BJ (cell line): ENCODE measurements around the gene PRKD1. TPM values are rescaled to one million over a fixed set of nuclear protein-coding genes. Genes with fewer than 3 reads are reported as not detected.
A peak's percentile ranks its signal among the peaks of the same experiment; 100 is the strongest.

ENCODE experiments used
- CTCF ChIA-PET: fragments of 350-600 bp; formaldehyde crosslinking; extraction: SDS; loops from one replicate; lab custom pipeline; 2021; ENCODE audit warnings: antibody characterized with exemption, inconsistent platforms; lab: Yijun Ruan, JAX
- POLR2A ChIA-PET: fragments of 300-600 bp; sonication (Branson Sonifier 250); formaldehyde crosslinking; extraction: SDS; loops from one replicate; lab custom pipeline; 2021; ENCODE audit warnings: antibody characterized with exemption; lab: Charles Lee
- DNase-seq: peaks from one replicate; pipeline ENCODE4 v3.0.0-alpha.2; 2011; ENCODE audit warnings: low read depth
- H3K27me3 ChIP-seq: 2 replicates; pipeline ENCODE4 v1.6.0; 2011; ENCODE audit warnings: low read length; ENCODE audit not compliant: control insufficient read depth, insufficient read depth
- H3K36me3 ChIP-seq: 2 replicates; pipeline ENCODE4 v1.5.1; 2011; ENCODE audit warnings: low read length; ENCODE audit not compliant: control insufficient read depth, insufficient read depth
- H3K4me3 ChIP-seq: 2 replicates; pipeline ENCODE4 v1.5.1; 2011; ENCODE audit warnings: low read depth, mild to moderate bottlenecking, control low read depth, low read length
- polyA plus RNA-seq: library from polyadenylated mRNA; depleted of rRNA; stranded (reverse); fragments of >200 nt; gene quantifications from 2 replicates; pipeline ENCODE4 v1.2.3, GENCODE V29; 2011
- TF ChIP-seq, protein P1 (sequence below): IDR thresholded peaks from 2 replicates; pipeline ENCODE4 v1.5.1; 2011; ENCODE audit warnings: low read depth, mild to moderate bottlenecking, control low read depth, inconsistent platforms, low read length, moderate library complexity; ENCODE audit not compliant: insufficient read depth

PRKD1 gene
- polyA plus RNA-seq, 1 experiment = 19.8 TPM

GRCh38 chr14:29926701-29927375, 809 bp downstream of the PRKD1 start:
- TF ChIP-seq, protein P1, sequence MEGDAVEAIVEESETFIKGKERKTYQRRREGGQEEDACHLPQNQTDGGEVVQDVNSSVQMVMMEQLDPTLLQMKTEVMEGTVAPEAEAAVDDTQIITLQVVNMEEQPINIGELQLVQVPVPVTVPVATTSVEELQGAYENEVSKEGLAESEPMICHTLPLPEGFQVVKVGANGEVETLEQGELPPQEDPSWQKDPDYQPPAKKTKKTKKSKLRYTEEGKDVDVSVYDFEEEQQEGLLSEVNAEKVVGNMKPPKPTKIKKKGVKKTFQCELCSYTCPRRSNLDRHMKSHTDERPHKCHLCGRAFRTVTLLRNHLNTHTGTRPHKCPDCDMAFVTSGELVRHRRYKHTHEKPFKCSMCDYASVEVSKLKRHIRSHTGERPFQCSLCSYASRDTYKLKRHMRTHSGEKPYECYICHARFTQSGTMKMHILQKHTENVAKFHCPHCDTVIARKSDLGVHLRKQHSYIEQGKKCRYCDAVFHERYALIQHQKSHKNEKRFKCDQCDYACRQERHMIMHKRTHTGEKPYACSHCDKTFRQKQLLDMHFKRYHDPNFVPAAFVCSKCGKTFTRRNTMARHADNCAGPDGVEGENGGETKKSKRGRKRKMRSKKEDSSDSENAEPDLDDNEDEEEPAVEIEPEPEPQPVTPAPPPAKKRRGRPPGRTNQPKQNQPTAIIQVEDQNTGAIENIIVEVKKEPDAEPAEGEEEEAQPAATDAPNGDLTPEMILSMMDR = 0 out of 2 replicates have a peak, but pooled peaks have one; percentile 5
- Histone ChIP-seq H3K4me3 (peak overlapping the region; percentile 62), H3K36me3 (no peaks in the 10 kb centered on the region), H3K27me3 (no peaks in the 10 kb centered on the region)
- no peak for DNase-seq
- ChIA-PET POLR2A (interaction anchor here (0.7 to 1.0 kb wide), 2 partner anchors 243 to 269 kb away, joined by 3 to 16 read pairs; no protein-coding TSS in a partner anchor), CTCF (interaction anchor here (1.2 kb wide), 1 partner anchor 377 kb away, joined by 3 read pairs; no protein-coding TSS in a partner anchor)

DNA sequence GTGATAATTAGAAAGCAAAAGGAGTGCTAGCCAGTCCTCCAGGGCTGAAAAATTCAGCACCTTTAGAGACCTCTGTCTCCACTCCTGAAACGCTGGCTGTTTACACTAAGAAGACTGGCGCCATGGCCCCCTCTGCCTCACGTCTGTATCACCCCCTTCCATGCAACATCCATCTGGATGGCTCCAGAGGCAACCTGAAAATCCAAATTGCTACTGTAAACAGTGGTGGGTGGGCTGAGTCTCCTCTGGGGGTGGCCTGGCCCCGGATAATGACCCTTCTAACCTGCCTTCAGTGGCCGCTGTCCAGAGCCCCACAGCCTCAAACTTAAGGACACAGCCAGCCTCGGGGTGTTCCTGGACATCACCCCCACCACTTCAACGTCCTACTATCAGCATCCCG, 1.4 kb downstream of the PRKD1 start:
- no peaks in the 10 kb centered on the region for H3K36me3 ChIP-seq
- DNase-seq = no peak
- no peaks in the 10 kb centered on the region for H3K27me3 ChIP-seq
- TF ChIP-seq, protein P1 = no peak
- ChIA-PET POLR2A (no interaction called here), CTCF (interaction anchor here (0.7 to 1.1 kb wide), 2 partner anchors 20 to 228 kb away, joined by 3 to 7 read pairs; no protein-coding TSS in a partner anchor)
- peak overlapping the region; percentile 62 for H3K4me3 ChIP-seq

GRCh38 chr14:29925736-29926135, 1.9 kb downstream of the PRKD1 start:
- DNase-seq = no peak
- H3K4me3 ChIP-seq = peak overlapping the region; percentile 62
- TF ChIP-seq, protein P1 = no peak
- H3K36me3 ChIP-seq = no peaks in the 10 kb centered on the region
- CTCF ChIA-PET = interaction anchor here (0.7 to 1.1 kb wide), 4 partner anchors 19 to 501 kb away, joined by 3 to 7 read pairs (median 3); no protein-coding TSS in a partner anchor
- no peaks in the 10 kb centered on the region for H3K27me3 ChIP-seq
- POLR2A ChIA-PET = no interaction called here

DNA sequence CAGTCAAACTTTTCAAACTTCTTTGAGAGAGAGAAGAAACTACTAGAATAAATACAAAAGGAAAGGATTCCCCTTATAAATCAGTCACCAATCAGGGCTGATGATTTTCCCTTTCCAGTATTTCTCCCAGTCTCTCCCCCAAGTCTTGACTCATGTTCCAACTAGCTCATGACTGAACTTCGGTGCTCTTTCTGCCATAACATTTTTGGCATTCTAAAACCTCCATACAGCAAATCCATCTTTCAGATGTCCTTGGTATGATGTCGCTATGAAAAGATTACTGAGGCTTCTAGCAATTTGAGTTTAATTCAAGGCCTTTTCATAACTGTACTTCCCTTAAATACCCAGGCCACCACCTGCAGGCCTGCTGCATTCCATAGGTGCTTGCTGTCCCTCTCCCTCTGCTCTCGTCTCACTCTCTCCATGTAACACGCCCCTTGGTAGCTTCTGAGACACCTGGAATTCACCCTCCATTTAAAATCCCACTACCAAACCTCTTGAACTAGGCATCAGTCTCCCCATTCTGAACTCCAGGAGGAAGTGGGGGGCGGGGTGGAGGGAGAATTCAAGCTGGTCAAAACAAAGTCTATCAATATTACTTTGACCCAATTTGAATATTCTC, 2.4 kb downstream of the PRKD1 start:
- ChIA-PET CTCF (interaction anchor here (0.6 to 1.1 kb wide), 4 partner anchors 19 to 500 kb away, joined by 3 to 7 read pairs (median 3); no protein-coding TSS in a partner anchor), POLR2A (no interaction called here)
- DNase-seq = peak; percentile 24
- TF ChIP-seq, protein P1 = no peak
- H3K27me3 ChIP-seq = no peaks in the 10 kb centered on the region
- H3K4me3 ChIP-seq = peak overlapping the region; percentile 20
- no peaks in the 10 kb centered on the region for H3K36me3 ChIP-seq

DNA sequence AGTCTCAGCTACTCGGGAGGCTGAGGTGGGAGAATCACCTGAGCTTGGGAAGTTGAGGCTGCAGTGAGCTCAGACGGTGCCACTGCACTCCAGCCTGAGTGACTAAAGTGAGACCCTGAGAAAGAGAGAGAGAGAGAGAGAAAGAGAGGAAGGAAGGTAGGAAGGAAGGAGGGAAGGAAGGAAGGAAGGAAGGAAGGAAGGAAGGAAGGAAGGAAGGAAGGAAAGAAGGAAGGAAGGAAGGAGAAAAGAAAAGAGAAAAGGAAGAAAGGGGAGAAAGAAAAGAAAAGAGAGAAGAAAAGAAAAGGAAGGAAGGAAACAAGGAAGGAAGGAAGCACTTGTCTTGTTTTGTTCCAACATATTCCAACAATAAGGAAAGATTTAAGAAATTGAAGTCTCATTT, 7.8 kb downstream of the PRKD1 start:
- CTCF ChIA-PET = no interaction called here
- TF ChIP-seq, protein P1 = no peak
- DNase-seq = no peak
- no peaks in the 10 kb centered on the region for H3K36me3 ChIP-seq
- H3K4me3 ChIP-seq = no peak overlapping the region
- H3K27me3 ChIP-seq = no peaks in the 10 kb centered on the region
- POLR2A ChIA-PET = no interaction called here
